Epidermal melanocyte (primary cell): Measurements from ENCODE around the gene NUPR1.
"Not testable (repeated sequence)": the region's sequence is repeated elsewhere in the genome, so short reads cannot be mapped to it uniquely, and the experiment has no call there.

Source experiments
- DNase-seq: peaks from one replicate; pipeline ENCODE4 v3.0.0; 2011; ENCODE audit warnings: low spot score; ENCODE audit not compliant: insufficient read length

The NUPR1 gene

GRCh38 chr16:28527100-28527785 lies 11.5 kb downstream of the NUPR1 start:
- not testable (repeated sequence) for DNase-seq

- no peak for DNase-seq
Measured at GRCh38 chr16:28526201-28527099, 12.3 kb downstream of the NUPR1 start.

GRCh38 chr16:28524681-28525171 lies 14.0 kb downstream of the NUPR1 start:
- no peak for DNase-seq

GRCh38 chr16:28522792-28523191 lies 16.0 kb downstream of the NUPR1 start:
- no peak for DNase-seq

GRCh38 chr16:28521436-28521835 lies 17.3 kb downstream of the NUPR1 start:
- no peak for DNase-seq

- DNase-seq = no peak
Measured at GRCh38 chr16:28520672-28521071, 18.1 kb downstream of the NUPR1 start.

- DNase-seq = no peak
Measured at GRCh38 chr16:28514246-28514645, 24.5 kb downstream of the NUPR1 start.

- DNase-seq = no peak
Measured at GRCh38 chr16:28513484-28514181, 25.1 kb downstream of the NUPR1 start.

- no peak for DNase-seq
Measured at GRCh38 chr16:28511801-28512789, 26.7 kb downstream of the NUPR1 start.

- DNase-seq = no peak
Measured at GRCh38 chr16:28511031-28511430, 27.7 kb downstream of the NUPR1 start.

GRCh38 chr16:28505489-28506137 lies 33.2 kb downstream of the NUPR1 start:
- no peak for DNase-seq

GRCh38 chr16:28504707-28505404 lies 33.9 kb downstream of the NUPR1 start:
- DNase-seq = no peak

GRCh38 chr16:28503470-28504259 lies 35.1 kb downstream of the NUPR1 start:
- no peak for DNase-seq

GRCh38 chr16:28502290-28502689 lies 36.5 kb downstream of the NUPR1 start:
- DNase-seq = no peak

- DNase-seq = no peak
Measured at GRCh38 chr16:28501258-28502232, 37.2 kb downstream of the NUPR1 start.

GRCh38 chr16:28500476-28501180 lies 38.1 kb downstream of the NUPR1 start:
- not testable (repeated sequence) for DNase-seq

- no peak for DNase-seq
Measured at GRCh38 chr16:28499854-28500253, 38.9 kb downstream of the NUPR1 start.
